ENCODE data around the gene MCM3.

- TF ChIP-seq CTCF (IDR thresholded peaks at IDR 0.05) (no peak), POLR2A (IDR thresholded peaks at IDR 0.05) (no peak)
Observed at GRCh38 chr6:52299653-52300052, 15.1 kb upstream of the MCM3 start.

Measured in uterus (tissue), 2 donors.